Bronchial epithelial cell (primary cell): Measurements from ENCODE around the gene RRP15. TPM values are rescaled to one million over a fixed set of nuclear protein-coding genes. Genes with fewer than 3 reads are reported as not detected.

Experiments
- DNase-seq: peaks from one replicate; pipeline ENCODE4 v3.0.0-alpha.2; 2010; ENCODE audit warnings: low read depth
- FAIRE-seq: peaks from 2 replicates; lab custom pipeline; 2011; peaks lifted over from hg19 to GRCh38; lab: Jason Lieb, UNC
- H3K27me3 ChIP-seq: 2 replicates; pipeline ENCODE4 v1.5.1; 2011; ENCODE audit warnings: low read length; ENCODE audit not compliant: control insufficient read depth, insufficient read depth
- H3K36me3 ChIP-seq: 2 replicates; pipeline ENCODE4 v1.5.1; 2011; ENCODE audit warnings: low read length; ENCODE audit not compliant: control insufficient read depth, insufficient read depth
- H3K4me3 ChIP-seq: 2 replicates; pipeline ENCODE4 v1.5.1; 2011; ENCODE audit warnings: mild to moderate bottlenecking, low read depth, low read length, control low read depth
- total RNA-seq: library from RNA; depleted of rRNA; stranded (reverse); fragments of >200 nt; gene quantifications from 2 replicates; pipeline ENCODE4 v1.2.1, GENCODE V29; 2014
- TF ChIP-seq, protein P1 (sequence below): IDR thresholded peaks from 2 replicates; pipeline ENCODE4 v1.5.1; 2011; ENCODE audit warnings: mild to moderate bottlenecking, moderate library complexity, low read length, control low read depth, inconsistent platforms; ENCODE audit not compliant: insufficient read depth, severe bottlenecking

Gene RRP15
- total RNA-seq, 1 donor from 2014 or later: 6.8 TPM

DNA sequence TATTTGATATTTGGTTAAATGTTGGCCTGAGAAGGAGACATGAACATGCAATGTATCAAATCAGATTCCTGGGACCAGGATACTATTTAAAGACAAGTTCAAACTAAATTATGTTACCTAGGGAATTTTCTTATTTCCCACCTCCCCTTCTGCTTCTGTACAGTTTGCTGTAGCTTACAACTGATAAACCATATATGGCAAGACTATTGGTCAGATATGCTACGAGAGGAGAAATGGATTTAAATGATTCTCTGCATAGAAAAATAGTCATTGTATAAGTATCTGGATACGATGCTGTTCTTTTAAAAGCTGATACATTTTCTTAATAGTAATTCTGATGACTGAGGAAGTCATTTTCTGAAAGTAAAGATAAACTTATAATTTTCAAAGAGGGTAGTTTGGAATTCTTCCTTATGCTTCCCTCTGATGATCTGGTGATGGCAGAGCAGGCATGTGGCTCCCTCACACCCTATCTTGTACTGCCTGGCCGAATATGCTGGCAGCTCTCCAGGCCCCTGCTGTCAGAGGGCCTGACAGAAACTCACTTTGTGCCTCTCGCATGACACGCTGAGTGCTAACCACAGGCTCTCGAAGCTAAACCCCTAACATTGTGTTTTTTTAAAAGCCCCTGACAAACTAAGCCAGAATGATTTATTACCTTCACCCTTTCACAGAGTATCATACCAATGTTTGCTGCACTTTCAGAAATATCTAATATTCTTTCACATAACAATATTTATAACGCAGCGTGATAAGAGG lies 19.4 kb downstream of the RRP15 start:
- FAIRE-seq (no peak), DNase-seq (no peak)
- H3K36me3 ChIP-seq: peaks cover 3% of the 10 kb centered on the region
- H3K27me3 ChIP-seq: no peaks in the 10 kb centered on the region
- TF ChIP-seq, protein P1, sequence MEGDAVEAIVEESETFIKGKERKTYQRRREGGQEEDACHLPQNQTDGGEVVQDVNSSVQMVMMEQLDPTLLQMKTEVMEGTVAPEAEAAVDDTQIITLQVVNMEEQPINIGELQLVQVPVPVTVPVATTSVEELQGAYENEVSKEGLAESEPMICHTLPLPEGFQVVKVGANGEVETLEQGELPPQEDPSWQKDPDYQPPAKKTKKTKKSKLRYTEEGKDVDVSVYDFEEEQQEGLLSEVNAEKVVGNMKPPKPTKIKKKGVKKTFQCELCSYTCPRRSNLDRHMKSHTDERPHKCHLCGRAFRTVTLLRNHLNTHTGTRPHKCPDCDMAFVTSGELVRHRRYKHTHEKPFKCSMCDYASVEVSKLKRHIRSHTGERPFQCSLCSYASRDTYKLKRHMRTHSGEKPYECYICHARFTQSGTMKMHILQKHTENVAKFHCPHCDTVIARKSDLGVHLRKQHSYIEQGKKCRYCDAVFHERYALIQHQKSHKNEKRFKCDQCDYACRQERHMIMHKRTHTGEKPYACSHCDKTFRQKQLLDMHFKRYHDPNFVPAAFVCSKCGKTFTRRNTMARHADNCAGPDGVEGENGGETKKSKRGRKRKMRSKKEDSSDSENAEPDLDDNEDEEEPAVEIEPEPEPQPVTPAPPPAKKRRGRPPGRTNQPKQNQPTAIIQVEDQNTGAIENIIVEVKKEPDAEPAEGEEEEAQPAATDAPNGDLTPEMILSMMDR: no peak
- no peak overlapping the region for H3K4me3 ChIP-seq

DNA sequence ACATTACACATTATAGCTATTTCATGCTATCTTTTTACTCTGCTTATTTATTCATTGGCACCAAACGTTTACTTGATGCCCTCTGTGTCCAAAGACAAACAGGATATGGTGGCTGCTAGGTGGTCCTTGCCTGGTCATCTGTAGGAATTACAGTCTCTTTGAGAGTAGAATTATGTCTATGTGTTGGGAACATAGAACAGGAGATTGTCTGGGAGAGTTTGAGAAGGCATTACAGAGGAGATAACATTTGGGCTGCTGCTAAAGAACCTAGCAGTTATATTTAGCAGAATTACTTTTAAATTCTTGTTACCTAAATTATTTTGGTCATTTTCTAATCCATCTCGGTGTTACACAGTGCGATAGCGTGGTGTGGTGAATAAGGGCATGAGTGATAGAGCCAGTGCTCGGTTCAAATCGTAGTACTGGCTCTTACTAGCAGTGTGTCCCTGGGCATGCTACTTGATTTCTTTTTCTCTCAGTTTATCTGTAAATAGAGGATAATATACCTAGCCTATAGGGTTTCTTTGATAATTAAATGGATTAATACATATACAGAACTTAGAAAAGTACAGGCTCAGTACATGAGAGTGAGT lies 20.5 kb downstream of the RRP15 start:
- no peaks in the 10 kb centered on the region for H3K27me3 ChIP-seq
- DNase-seq: no peak
- FAIRE-seq: no peak
- TF ChIP-seq, protein P1: no peak
- H3K36me3 ChIP-seq: peaks cover 3% of the 10 kb centered on the region
- no peak overlapping the region for H3K4me3 ChIP-seq

DNA sequence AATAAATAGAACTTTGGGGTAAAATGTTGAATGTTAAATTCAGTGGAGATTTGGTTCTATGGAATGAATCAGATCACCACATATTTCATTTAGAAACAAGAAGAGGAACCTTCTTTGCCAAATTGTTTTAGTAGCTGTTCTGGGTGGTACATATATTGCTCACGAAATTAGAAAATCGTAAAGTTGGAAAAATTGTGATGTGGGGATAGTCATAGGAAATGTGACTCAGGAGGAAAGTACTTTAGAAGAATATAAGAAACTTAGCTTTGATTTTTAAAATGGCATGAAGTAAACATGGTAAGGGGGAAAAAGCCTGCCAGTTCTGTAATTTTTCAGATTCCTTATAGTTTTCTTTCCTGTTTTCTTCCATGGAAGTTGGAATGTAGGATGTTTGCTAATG lies 27.4 kb downstream of the RRP15 start:
- TF ChIP-seq, protein P1: no peak
- FAIRE-seq: no peak
- no peak for DNase-seq
- Histone ChIP-seq H3K36me3 (no peaks in the 10 kb centered on the region), H3K27me3 (no peaks in the 10 kb centered on the region), H3K4me3 (no peak overlapping the region)

DNA sequence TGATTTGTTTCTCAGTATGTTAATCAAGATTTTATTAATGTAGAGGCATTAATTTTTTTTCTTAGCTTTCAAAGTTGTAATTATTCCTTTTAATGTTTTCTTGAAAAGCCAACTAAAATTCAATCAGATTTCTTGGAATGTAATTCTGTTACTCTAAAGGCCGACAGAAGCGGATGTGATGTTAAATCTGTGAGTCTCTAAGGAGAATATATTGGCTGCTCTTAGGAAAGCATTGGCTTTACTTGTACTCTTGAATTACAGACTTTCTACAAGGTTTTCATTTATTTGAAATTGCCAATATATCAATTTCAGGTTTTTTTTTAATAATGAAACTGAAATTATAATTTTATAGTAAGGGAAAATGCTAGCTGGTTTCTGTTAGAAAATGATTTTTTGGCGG lies 29.2 kb downstream of the RRP15 start:
- DNase-seq: no peak

DNA sequence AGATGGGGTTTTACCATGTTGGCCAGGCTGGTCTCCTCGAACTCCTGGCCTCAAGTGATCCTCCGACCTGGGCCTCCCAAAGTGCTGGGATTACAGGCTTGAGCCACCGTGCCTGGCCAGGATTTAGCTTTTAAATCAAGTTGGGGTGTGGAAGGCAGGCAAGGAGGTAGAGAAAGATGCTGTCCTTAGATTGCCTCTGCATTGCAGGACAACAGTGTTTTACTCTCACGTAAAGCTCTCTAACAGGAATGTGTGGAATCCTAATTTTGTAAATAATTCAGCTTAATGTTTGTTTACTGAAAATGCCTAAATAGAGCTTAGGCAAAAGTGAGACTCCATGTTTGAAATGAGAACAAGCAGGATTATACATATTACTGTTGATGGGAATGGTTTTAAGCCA lies 30.5 kb downstream of the RRP15 start:
- TF ChIP-seq, protein P1: no peak
- H3K36me3 ChIP-seq: no peaks in the 10 kb centered on the region
- no peak for DNase-seq
- H3K4me3 ChIP-seq: no peak overlapping the region
- H3K27me3 ChIP-seq: no peaks in the 10 kb centered on the region
- FAIRE-seq: no peak

More for the DNA sequence above, 29.2 kb downstream of the RRP15 start:
- no peak for FAIRE-seq
- TF ChIP-seq, protein P1: no peak
- Histone ChIP-seq H3K4me3 (no peak overlapping the region), H3K36me3 (no peaks in the 10 kb centered on the region), H3K27me3 (no peaks in the 10 kb centered on the region)
